Upper lobe of right lung (tissue), 1 donor: ENCODE results near the gene OXNAD1. TPM values are rescaled to one million over a fixed set of nuclear protein-coding genes. Genes with fewer than 3 reads are reported as not detected.

Experiments
- ATAC-seq: fragments of 200-7000 bp; cut with Tn5 transposase; one replicate; pipeline ENCODE4 v1.9.1; 2020; ENCODE audit warnings: mild to moderate bottlenecking, moderate library complexity
- DNase-seq: peaks from one replicate; pipeline ENCODE4 v3.0.0-alpha.2; 2020
- H3K27ac ChIP-seq: fragments of 200-600 bp; one replicate; pipeline ENCODE4 v1.8.0; 2022
- H3K27me3 ChIP-seq: fragments of 200-600 bp; one replicate; pipeline ENCODE4 v1.8.0; 2022; ENCODE audit warnings: mild to moderate bottlenecking
- H3K36me3 ChIP-seq: fragments of 200-600 bp; one replicate; pipeline ENCODE4 v1.8.0; 2022
- H3K4me1 ChIP-seq: fragments of 200-600 bp; one replicate; pipeline ENCODE4 v1.8.0; 2022
- H3K4me3 ChIP-seq: fragments of 200-600 bp; one replicate; pipeline ENCODE4 v1.8.0; 2022; ENCODE audit warnings: mild to moderate bottlenecking
- H3K9me3 ChIP-seq: fragments of 200-600 bp; one replicate; pipeline ENCODE4 v1.8.0; 2022
- CTCF ChIP-seq: fragments of 200-600 bp; IDR thresholded peaks from one replicate; pipeline ENCODE4 v1.8.0; 2022; ENCODE audit warnings: antibody characterized with exemption
- intact Hi-C: fragments of 100-400 bp; cut with DNase I; formaldehyde crosslinking; loops from one replicate; pipeline ENCODE4 v1.11.0; 2022
- total RNA-seq: library from RNA; stranded (reverse); fragmentation: NEBNext Ultra II Directional; extraction: Animal tissue kit (Norgen Biotek cat#: 25700); gene quantifications from one replicate; pipeline ENCODE4 v1.2.1, GENCODE V29; 2021
- donor health status: DM: no; HTN: yes; CAD: no; lungs with severe emphysema.

The OXNAD1 gene
- total RNA-seq, 1 donor from 2014 or later, result 12.8 TPM

- no peak for TF ChIP-seq CTCF
- intact Hi-C loops, result no loop called here
- Histone ChIP-seq H3K9me3 (peaks cover 7% of the 10 kb centered on the region), H3K4me3 (no peak overlapping the region), H3K36me3 (peaks cover 8% of the 10 kb centered on the region), H3K27me3 (no peaks in the 10 kb centered on the region), H3K4me1 (peaks cover 12% of the 10 kb centered on the region), H3K27ac (peak overlapping the region; percentile 14)
- ATAC-seq (peak; percentile 14), DNase-seq (no peak)
Measured at GRCh38 chr3:16335772-16336645, 71.0 kb downstream of the OXNAD1 start.

GRCh38 chr3:16336825-16337224, 71.8 kb downstream of the OXNAD1 start:
- no peaks in the 10 kb centered on the region for H3K9me3 ChIP-seq
- peaks cover 12% of the 10 kb centered on the region for H3K4me1 ChIP-seq
- H3K36me3 ChIP-seq, result peaks cover 8% of the 10 kb centered on the region
- H3K27ac ChIP-seq, result peak overlapping the region; percentile 43
- no peak overlapping the region for H3K4me3 ChIP-seq
- no peaks in the 10 kb centered on the region for H3K27me3 ChIP-seq
- DNase-seq (no peak), ATAC-seq (no peak)
- TF ChIP-seq CTCF, result no peak
- intact Hi-C loops, result no loop called here

- Histone ChIP-seq H3K36me3 (peaks cover 8% of the 10 kb centered on the region), H3K27ac (peak overlapping the region; percentile 51), H3K27me3 (no peaks in the 10 kb centered on the region), H3K4me1 (peaks cover 12% of the 10 kb centered on the region), H3K4me3 (no peak overlapping the region), H3K9me3 (no peaks in the 10 kb centered on the region)
- no peak for TF ChIP-seq CTCF
- peak; percentile 74 for ATAC-seq
- DNase-seq, result no peak
- intact Hi-C loops, result no loop called here
Measured at GRCh38 chr3:16337856-16338540, 73.0 kb downstream of the OXNAD1 start.

- H3K27ac ChIP-seq, result peak overlapping the region; percentile 51
- DNase-seq (no peak), ATAC-seq (peak; percentile 89)
- no peak overlapping the region for H3K4me3 ChIP-seq
- no peaks in the 10 kb centered on the region for H3K27me3 ChIP-seq
- H3K36me3 ChIP-seq, result peaks cover 8% of the 10 kb centered on the region
- peaks cover 12% of the 10 kb centered on the region for H3K4me1 ChIP-seq
- no peak for TF ChIP-seq CTCF
- no peaks in the 10 kb centered on the region for H3K9me3 ChIP-seq
- intact Hi-C loops, result no loop called here
Measured at GRCh38 chr3:16338999-16339398, 74.0 kb downstream of the OXNAD1 start.

- no peak for ATAC-seq
- Histone ChIP-seq H3K9me3 (no peaks in the 10 kb centered on the region), H3K27me3 (no peaks in the 10 kb centered on the region), H3K4me1 (peaks cover 12% of the 10 kb centered on the region), H3K4me3 (no peak overlapping the region), H3K27ac (no peak overlapping the region), H3K36me3 (peaks cover 11% of the 10 kb centered on the region)
- intact Hi-C loops, result no loop called here
- no peak for DNase-seq
- TF ChIP-seq CTCF, result no peak
Measured at GRCh38 chr3:16343101-16343500, 78.1 kb downstream of the OXNAD1 start.
